HCT116 (cell line): ENCODE data around the gene CYSRT1. TPM values are rescaled to one million over a fixed set of nuclear protein-coding genes. Genes with fewer than 3 reads are reported as not detected.

Experiments
- ATAC-seq: fragments of 200-7000 bp; cut with Tn5 transposase; 2 replicates; pipeline ENCODE4 v1.9.1; 2020; ENCODE audit warnings: mild to moderate bottlenecking, moderate library complexity
- BruUV-seq: library from RNA; stranded (reverse); fragments of 400-500 nt; replicated peaks from 2 replicates; lab custom pipeline; 2021; lab: Mats Ljungman, UMichigan
- CTCF ChIA-PET: fragments of 300-600 bp; sonication (Branson Sonifier 250); formaldehyde crosslinking; loops from one replicate; lab custom pipeline; 2021; ENCODE audit warnings: antibody characterized with exemption; lab: Charles Lee
- POLR2A ChIA-PET: fragments of 300-600, 350-600 bp; sonication (Branson Sonifier 250); formaldehyde crosslinking; loops from one replicate; lab custom pipeline; 2021; ENCODE audit warnings: antibody characterized with exemption; lab: Charles Lee
- RAD21 ChIA-PET, 2 experiments: fragments of 300-600 bp; sonication (Branson Sonifier 250); formaldehyde crosslinking; loops; one replicate each; lab custom pipeline; 2023; ENCODE audit warnings: low total read pairs in 2 of 2; ENCODE audit not compliant: uncharacterized antibody in 2 of 2, unreplicated experiment in 2 of 2, low non-redundant PET in 1 of 2; lab: Charles Lee
- DNase-seq: peaks from one replicate; pipeline ENCODE4 v3.0.0-alpha.2; 2010; ENCODE audit warnings: low read depth, low spot score
- H2AFZ ChIP-seq: fragments of 200-600 bp; shearing (Covaris generic), sonication (generic); 2 replicates; pipeline ENCODE4 v1.6.1; 2017; ENCODE audit warnings: low read depth, mixed run types, mixed read lengths, antibody characterized with exemption, low read length; ENCODE audit not compliant: poor library complexity, severe bottlenecking
- H3K27ac ChIP-seq: 2 replicates; pipeline ENCODE4 v1.5.1; 2012; ENCODE audit warnings: low read depth, low read length
- H3K27me3 ChIP-seq: fragments of 200-600 bp; sonication (generic); 2 replicates; pipeline ENCODE4 v1.6.1; 2016; ENCODE audit warnings: mixed run types, low read length, mixed read lengths; ENCODE audit not compliant: insufficient read depth
- H3K36me3 ChIP-seq, 2 experiments: fragments of 200-500 bp in 1 of 2; fragments of 200-600 bp in 1 of 2; sonication (Bioruptor generic) in 1 of 2; sonication (generic) in 1 of 2; 2 replicates each; pipeline versions ENCODE4 v1.5.1 to v1.6.1; 2014 to 2016; ENCODE audit warnings: low read length in 2 of 2, inconsistent platforms in 1 of 2, mixed read lengths in 1 of 2, mixed run types in 1 of 2; ENCODE audit not compliant: insufficient read depth in 2 of 2, control insufficient read depth in 1 of 2
- H3K4me1 ChIP-seq, 2 experiments: fragments of 200-600 bp in 1 of 2; sonication (generic) in 1 of 2; 2 replicates each; pipeline versions ENCODE4 v1.5.1 to v1.6.1; 2012 to 2017; ENCODE audit warnings: low read length in 2 of 2, inconsistent platforms in 1 of 2, mild to moderate bottlenecking in 1 of 2, mixed read lengths in 1 of 2, mixed run types in 1 of 2, moderate library complexity in 1 of 2; ENCODE audit not compliant: insufficient read depth in 2 of 2, control insufficient read depth in 1 of 2
- H3K4me2 ChIP-seq: fragments of 200-600 bp; sonication (generic); 2 replicates; pipeline ENCODE4 v1.6.1; 2017; ENCODE audit warnings: mixed run types, low read length, mixed read lengths
- H3K4me3 ChIP-seq, 2 experiments: fragments of 200-600 bp in 1 of 2; sonication (generic) in 1 of 2; replicated peaks in 1 of 2; 2 replicates each; pipeline ENCODE4 v1.5.1; 2011 to 2016; ENCODE audit warnings: low read length in 2 of 2, control low read depth in 1 of 2, low read depth in 1 of 2, mild to moderate bottlenecking in 1 of 2, mixed read lengths in 1 of 2, mixed run types in 1 of 2
- H3K79me2 ChIP-seq: fragments of 200-600 bp; sonication (generic); 2 replicates; pipeline ENCODE4 v1.6.1; 2017; ENCODE audit warnings: mild to moderate bottlenecking, mixed run types, low read length, moderate library complexity, mixed read lengths; ENCODE audit not compliant: insufficient read depth
- H3K9ac ChIP-seq: fragments of 200-600 bp; sonication (generic); 2 replicates; pipeline ENCODE4 v1.6.1; 2016; ENCODE audit warnings: low read length, mixed read lengths
- H3K9me2 ChIP-seq: fragments of 200-600 bp; sonication (generic), shearing (Covaris generic); 2 replicates; pipeline ENCODE4 v1.6.1; 2017; ENCODE audit warnings: mixed run types, mild to moderate bottlenecking, moderate library complexity; ENCODE audit not compliant: insufficient read depth
- H3K9me3 ChIP-seq, 2 experiments: fragments of 200-500 bp in 1 of 2; fragments of 200-600 bp in 1 of 2; sonication (Bioruptor generic) in 1 of 2; sonication (generic) in 1 of 2; 2 replicates each; pipeline ENCODE4 v1.6.1; 2014 to 2017; ENCODE audit warnings: low read length in 2 of 2, mixed read lengths in 2 of 2, inconsistent platforms in 1 of 2, low read depth in 1 of 2, mild to moderate bottlenecking in 1 of 2, mixed run types in 1 of 2, moderate library complexity in 1 of 2; ENCODE audit not compliant: control insufficient read depth in 1 of 2, insufficient read depth in 1 of 2
- H4K20me1 ChIP-seq: fragments of 200-600 bp; sonication (generic), shearing (Covaris generic); 2 replicates; pipeline ENCODE4 v1.6.1; 2017; ENCODE audit warnings: mixed run types, mild to moderate bottlenecking, moderate library complexity; ENCODE audit not compliant: insufficient read depth
- ATF3 ChIP-seq: IDR thresholded peaks from 2 replicates; pipeline ENCODE4 v1.6.1; 2012
- CBX3 ChIP-seq: IDR thresholded peaks from 2 replicates; pipeline ENCODE4 v1.6.1; 2012; ENCODE audit warnings: low read depth
- CEBPB ChIP-seq: IDR thresholded peaks from 2 replicates; pipeline ENCODE4 v1.6.1; 2012; ENCODE audit warnings: low read depth
- CTCF ChIP-seq, 3 experiments: fragments of 200-600 bp in 1 of 3; sonication (generic) in 1 of 3; IDR thresholded peaks in 2 of 3; conservative IDR thresholded peaks in 1 of 3; 2 replicates each; pipeline ENCODE4 v1.5.1; 2012 to 2017; ENCODE audit warnings: low read depth in 2 of 3, low read length in 2 of 3, antibody characterized with exemption in 1 of 3, borderline replicate concordance in 1 of 3, control low read depth in 1 of 3, mild to moderate bottlenecking in 1 of 3, mixed read lengths in 1 of 3, mixed run types in 1 of 3, moderate library complexity in 1 of 3; ENCODE audit not compliant: insufficient read depth in 1 of 3
- ELF1 ChIP-seq: IDR thresholded peaks from 2 replicates; pipeline ENCODE4 v1.6.1; 2012; ENCODE audit warnings: low read depth, borderline replicate concordance
- FOSL1 ChIP-seq: IDR thresholded peaks from 2 replicates; pipeline ENCODE4 v1.6.1; 2012; ENCODE audit warnings: low read depth
- POLR2AphosphoS5 ChIP-seq: IDR thresholded peaks from 2 replicates; pipeline ENCODE4 v1.6.1; 2011; ENCODE audit warnings: mild to moderate bottlenecking, low read depth, low read length, moderate library complexity
- SIN3A ChIP-seq: IDR thresholded peaks from 2 replicates; pipeline ENCODE4 v1.6.1; 2012; ENCODE audit warnings: low read depth
- TCF7L2 ChIP-seq: IDR thresholded peaks from 2 replicates; pipeline ENCODE4 v1.7.0; 2011; ENCODE audit warnings: borderline replicate concordance, inconsistent platforms; ENCODE audit not compliant: insufficient read depth, insufficient read length; ENCODE audit errors: extremely low read depth
- ZNF274 ChIP-seq: fragments of 200-500 bp; sonication (Bioruptor generic); IDR thresholded peaks from 2 replicates; pipeline ENCODE4 v1.6.1; 2014; ENCODE audit warnings: mild to moderate bottlenecking, low read depth, low read length, inconsistent platforms
- intact Hi-C: fragments of 100-400 bp; cut with micrococcal nuclease; formaldehyde crosslinking; loops from 2 replicates; pipeline ENCODE4 v1.10.0; 2022
- total RNA-seq: library from RNA; stranded (reverse); gene quantifications from one replicate; pipeline ENCODE4 v1.2.1, GENCODE V29; 2021; ENCODE audit not compliant: unreplicated experiment

Gene CYSRT1
- total RNA-seq, 1 experiment from 2014 or later: 4.3 TPM

- peaks cover 44% of the 10 kb centered on the region for H3K79me2 ChIP-seq
- H3K4me2 ChIP-seq: no peak overlapping the region
- no peaks in the 10 kb centered on the region for H3K27me3 ChIP-seq
- DNase-seq (no peak), ATAC-seq (no peak)
- H3K9ac ChIP-seq: no peak overlapping the region
- ChIA-PET CTCF (no interaction called here), POLR2A (no interaction called here), RAD21 (no interaction called here)
- peaks cover 0 to 12% of the 10 kb centered on the region in 2 experiments; a peak in 1 of 4 replicates for H3K36me3 ChIP-seq
- intact Hi-C loops: no loop called here
- no peaks in the 10 kb centered on the region for H3K9me2 ChIP-seq
- peaks cover 31 to 48% of the 10 kb centered on the region in 2 experiments for H3K4me1 ChIP-seq
- H2AFZ ChIP-seq: no peak overlapping the region
- BruUV-seq: no TSS peak
- no peak overlapping the region for H3K27ac ChIP-seq
- no peak overlapping the region for H3K4me3 ChIP-seq
- TF ChIP-seq FOSL1: no peak
- no peaks in the 10 kb centered on the region for H4K20me1 ChIP-seq
- H3K9me3 ChIP-seq: no peaks in the 10 kb centered on the region
These were observed 33.1 kb upstream of the CYSRT1 start for GRCh38 chr9:137191691-137192447.

- ATAC-seq (no peak), DNase-seq (no peak)
- Histone ChIP-seq H3K9me3 (no peaks in the 10 kb centered on the region), H3K36me3 (peaks cover 0 to 7% of the 10 kb centered on the region in 2 experiments; a peak in 1 of 4 replicates), H4K20me1 (no peaks in the 10 kb centered on the region), H3K4me3 (no peak overlapping the region), H3K27me3 (no peaks in the 10 kb centered on the region), H2AFZ (no peak overlapping the region), H3K4me2 (no peak overlapping the region), H3K27ac (no peak overlapping the region), H3K9ac (no peak overlapping the region), H3K79me2 (peaks cover 39% of the 10 kb centered on the region), H3K9me2 (no peaks in the 10 kb centered on the region), H3K4me1 (peaks cover 26 to 42% of the 10 kb centered on the region in 2 experiments)
- TF ChIP-seq ATF3: no peak
- TF ChIP-seq ELF1: no peak
- TF ChIP-seq ZNF274: no peak
- TF ChIP-seq POLR2AphosphoS5: no peak
- TF ChIP-seq CTCF (IDR thresholded peaks at IDR 0.05 in 2 of 3, conservative IDR thresholded peaks at IDR 0.05 in 1 of 3; ENCODE audit: borderline replicate concordance in 1 of 3, insufficient read depth in 1 of 3, low read depth in 2 of 3, low read length in 2 of 3): no peak
- no peak for TF ChIP-seq TCF7L2
- no peak for TF ChIP-seq CBX3
- TF ChIP-seq FOSL1: no peak
- TF ChIP-seq SIN3A: no peak
- no peak for TF ChIP-seq CEBPB
- intact Hi-C loops: no loop called here
- ChIA-PET RAD21 (no interaction called here), CTCF (no interaction called here), POLR2A (no interaction called here)
- BruUV-seq: no TSS peak
These were observed 32.6 kb upstream of the CYSRT1 start for GRCh38 chr9:137192448-137192780.
